COLO668 (cell line): ENCODE results near the gene BIN1.

Source experiments
- DNase-seq: peaks from one replicate; lab custom pipeline; 2025; ENCODE audit not compliant: unreplicated experiment; lab: John Stamatoyannopoulos, UW

The BIN1 gene

GRCh38 chr2:127061375-127062273 lies 45.3 kb downstream of the BIN1 start:
- no peak for DNase-seq

GRCh38 chr2:127060264-127060945 lies 46.5 kb downstream of the BIN1 start:
- no peak for DNase-seq

GRCh38 chr2:127059559-127059958 lies 47.4 kb downstream of the BIN1 start:
- no peak for DNase-seq

GRCh38 chr2:127058954-127059252 lies 48.1 kb downstream of the BIN1 start:
- DNase-seq = no peak

DNA sequence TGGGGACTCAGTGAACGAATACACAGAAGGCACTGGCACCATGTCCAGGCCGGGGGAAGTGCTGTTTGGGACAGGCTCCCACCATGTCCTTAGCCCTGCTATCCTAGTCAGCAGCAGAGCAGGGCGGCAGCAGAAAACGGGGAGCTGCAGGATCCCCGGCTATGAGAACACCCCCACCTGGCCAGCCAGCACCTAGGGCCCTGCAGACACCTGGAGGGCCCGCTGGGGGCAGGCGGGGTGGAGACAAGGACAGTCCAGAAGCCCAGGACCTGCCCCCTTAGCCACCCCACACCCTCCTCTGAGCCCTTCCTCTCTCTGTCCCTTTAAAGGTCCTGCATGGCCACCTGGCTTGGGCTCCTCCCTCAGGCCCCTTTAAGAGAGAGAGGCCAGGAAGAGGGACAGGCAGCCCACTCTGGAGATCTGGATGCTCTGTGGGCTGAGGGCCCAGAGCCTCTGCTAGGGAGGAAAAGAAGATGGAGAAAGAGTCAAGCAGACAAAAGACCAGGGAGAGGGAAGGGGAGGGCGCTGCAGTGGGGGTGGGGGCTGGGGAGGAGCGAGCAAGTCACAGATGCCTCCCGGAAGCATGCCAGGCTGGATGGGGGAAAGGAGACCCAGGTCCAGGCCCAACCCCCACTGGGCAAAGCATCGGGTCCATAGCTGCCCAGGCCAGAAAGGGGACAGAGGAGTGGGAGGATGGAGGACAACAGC lies 48.6 kb downstream of the BIN1 start:
- DNase-seq = no peak

DNA sequence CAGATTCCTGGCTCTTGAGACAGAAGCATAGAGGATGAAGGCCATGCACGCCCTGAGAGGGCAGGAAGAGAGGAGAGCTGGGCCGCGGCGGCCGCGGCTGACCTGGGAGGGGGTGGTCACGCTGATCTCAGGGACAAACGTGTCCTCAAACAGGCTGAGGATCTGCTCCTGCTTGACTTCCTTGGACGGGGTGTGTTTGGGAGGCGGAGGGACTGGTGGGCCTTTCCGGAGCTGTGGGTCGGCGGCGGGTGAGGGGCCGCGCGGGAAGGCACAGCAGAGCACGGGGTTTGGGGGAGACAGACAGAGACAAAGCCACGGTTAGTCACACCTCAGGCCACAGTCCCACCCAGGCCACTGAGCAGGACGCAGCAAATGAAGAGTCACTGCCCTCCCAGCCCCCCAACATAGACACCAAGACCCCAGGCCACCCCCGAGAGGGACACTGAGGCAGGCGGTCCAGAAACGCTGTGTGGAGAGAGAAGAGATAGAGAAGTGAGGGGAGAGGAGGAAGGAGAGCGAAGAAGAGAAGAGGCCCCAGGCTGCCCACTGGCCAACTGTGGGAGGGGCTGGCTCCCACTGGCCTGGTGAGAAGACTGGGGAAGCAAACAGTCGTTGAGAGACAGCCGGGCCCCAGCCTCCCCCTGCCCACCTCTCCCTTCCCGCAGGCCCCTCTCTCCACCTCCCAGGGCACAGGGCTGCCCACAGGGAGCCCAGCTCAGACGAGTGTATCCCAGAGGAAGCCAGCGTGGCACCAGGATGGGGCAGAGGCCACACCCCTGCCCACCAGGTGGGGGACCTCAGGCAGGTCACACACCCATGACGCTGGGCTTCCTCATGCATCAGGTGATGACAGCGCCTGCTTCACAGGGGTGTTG lies 49.3 kb downstream of the BIN1 start:
- no peak for DNase-seq

- DNase-seq = no peak
These were observed 50.2 kb downstream of the BIN1 start for GRCh38 chr2:127056631-127057370.

DNA sequence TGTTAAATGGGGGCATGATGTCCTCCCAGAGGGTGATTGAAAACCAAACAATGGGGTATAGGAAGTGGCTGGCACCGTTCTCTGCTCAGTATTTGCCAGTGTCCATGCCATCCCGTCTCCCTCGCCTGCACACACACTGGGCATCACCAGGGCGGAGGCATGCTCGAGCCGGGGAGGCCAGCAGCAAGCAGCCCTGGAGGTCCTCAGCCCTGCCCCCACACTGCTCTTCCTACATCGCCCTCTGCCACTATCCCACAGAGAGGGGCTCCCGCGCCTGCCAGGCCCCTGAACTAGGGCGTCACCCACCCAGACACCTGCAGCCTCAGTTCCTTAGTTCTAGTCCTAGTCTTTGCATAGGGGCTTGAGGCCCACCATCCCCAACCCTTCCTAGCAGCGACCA lies 50.9 kb downstream of the BIN1 start:
- DNase-seq = no peak

- DNase-seq = no peak
These were observed 51.2 kb downstream of the BIN1 start for GRCh38 chr2:127055786-127056076.

- no peak for DNase-seq
These were observed 51.8 kb downstream of the BIN1 start for GRCh38 chr2:127054996-127055785.

DNA sequence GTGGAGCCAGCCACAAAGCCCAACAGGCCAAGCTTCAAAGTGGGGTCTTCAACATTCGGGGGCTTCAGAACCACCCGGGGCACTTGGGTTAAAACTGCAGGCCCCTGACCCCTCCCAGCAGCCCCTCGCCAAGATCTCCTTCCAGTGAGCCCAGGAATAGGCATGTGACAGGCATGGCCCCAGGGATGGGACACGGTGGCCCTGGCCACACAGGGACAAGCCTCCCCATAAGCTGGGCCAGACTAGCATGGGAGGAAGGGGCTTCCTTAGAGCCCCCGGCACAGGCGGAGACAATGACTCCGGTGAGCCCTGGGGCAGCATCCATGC lies 52.4 kb downstream of the BIN1 start:
- no peak for DNase-seq

DNA sequence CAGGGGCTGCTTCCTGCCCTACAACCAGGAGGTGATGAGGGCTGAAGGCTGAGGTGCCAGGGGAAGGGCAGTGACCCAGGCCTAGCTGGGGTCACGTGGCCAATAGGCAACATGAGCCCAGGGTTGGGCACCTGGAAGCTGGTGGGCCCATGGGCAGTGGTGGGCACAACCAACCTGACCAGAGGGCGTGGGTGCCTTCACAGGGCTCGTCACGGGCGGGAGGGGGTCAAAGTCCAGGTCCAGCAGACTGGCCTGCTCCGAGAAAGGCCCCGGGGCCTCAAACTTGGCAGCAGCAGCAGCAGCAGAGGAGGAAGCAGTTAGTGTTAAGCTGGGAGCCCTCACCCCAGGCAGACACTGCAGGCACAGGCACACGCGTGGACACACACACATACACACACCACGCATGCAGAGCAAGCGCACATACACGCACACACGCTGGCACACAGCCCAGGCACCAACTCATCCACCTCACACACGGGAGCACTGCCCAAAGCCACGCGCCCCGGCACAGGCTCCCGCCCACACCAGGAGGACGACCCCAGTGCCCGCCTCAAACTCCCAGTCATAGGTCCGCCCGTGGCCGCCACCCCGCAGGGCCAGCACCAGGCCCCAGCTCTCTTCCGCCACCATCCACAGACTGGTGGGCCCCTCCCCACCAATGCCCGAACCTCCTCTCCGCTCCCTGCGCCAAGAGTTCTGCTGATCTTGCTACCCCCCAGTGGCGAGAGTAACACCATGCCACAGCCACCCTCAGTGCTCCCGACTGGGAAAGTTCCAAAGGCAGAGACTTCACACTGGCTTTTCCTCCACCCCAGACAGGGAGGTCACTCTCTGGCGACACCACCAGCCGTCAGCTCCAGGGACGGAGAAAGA lies 53.0 kb downstream of the BIN1 start:
- DNase-seq = peak; percentile 6

- DNase-seq = peak; percentile 36
These were observed 53.9 kb downstream of the BIN1 start for GRCh38 chr2:127052771-127053691.

- no peak for DNase-seq
These were observed 54.7 kb downstream of the BIN1 start for GRCh38 chr2:127052057-127052770.

- no peak for DNase-seq
These were observed 55.6 kb downstream of the BIN1 start for GRCh38 chr2:127051116-127052056.

DNA sequence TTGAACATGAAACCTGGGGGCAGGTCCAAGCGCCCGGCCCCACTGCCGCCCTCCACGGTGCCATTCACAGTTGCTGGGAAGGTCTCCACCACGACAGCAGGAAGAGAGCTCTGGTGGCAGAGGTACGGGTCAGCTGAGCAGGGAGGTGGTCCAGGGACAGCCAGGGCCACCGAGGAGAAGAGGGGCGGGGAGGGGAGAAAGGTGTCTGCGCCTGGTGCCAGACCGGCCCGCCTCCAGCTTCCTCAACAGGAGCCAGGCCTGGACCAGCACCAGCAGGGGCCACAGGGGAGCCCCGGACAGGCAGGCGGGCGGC lies 56.2 kb downstream of the BIN1 start:
- DNase-seq = no peak
